COLO829 (cell line): Measurements from ENCODE around the gene ZBTB5.
A peak's percentile ranks its signal among the peaks of the same experiment; 100 is the strongest.

Experiments used
- DNase-seq: peaks from one replicate; pipeline ENCODE4 v3.0.0; 2012; ENCODE audit warnings: low spot score

The ZBTB5 gene

GRCh38 chr9:37424686-37425297 is 40.5 kb downstream of the ZBTB5 start:
- DNase-seq = no peak

- no peak for DNase-seq
These were observed 41.0 kb downstream of the ZBTB5 start for GRCh38 chr9:37424204-37424685.

DNA sequence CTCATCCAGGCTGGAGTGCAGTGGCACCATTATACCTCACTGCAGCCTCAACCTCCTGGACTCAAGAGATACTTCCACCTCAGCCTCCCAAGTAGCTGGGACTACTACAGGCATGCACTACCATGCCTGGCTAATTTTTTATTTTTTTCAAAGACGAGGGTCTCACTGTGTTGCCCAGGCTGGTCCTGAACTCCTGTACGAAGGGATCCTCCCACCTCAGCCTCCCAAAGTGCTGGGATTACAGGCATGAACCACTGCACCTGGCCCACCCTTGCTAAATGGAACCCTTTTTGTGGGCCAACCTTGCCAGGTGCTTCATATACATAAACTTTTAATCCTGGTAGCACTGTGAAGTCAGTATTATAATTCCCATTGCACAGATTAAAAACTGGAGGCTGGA is 41.7 kb downstream of the ZBTB5 start:
- DNase-seq = no peak

DNA sequence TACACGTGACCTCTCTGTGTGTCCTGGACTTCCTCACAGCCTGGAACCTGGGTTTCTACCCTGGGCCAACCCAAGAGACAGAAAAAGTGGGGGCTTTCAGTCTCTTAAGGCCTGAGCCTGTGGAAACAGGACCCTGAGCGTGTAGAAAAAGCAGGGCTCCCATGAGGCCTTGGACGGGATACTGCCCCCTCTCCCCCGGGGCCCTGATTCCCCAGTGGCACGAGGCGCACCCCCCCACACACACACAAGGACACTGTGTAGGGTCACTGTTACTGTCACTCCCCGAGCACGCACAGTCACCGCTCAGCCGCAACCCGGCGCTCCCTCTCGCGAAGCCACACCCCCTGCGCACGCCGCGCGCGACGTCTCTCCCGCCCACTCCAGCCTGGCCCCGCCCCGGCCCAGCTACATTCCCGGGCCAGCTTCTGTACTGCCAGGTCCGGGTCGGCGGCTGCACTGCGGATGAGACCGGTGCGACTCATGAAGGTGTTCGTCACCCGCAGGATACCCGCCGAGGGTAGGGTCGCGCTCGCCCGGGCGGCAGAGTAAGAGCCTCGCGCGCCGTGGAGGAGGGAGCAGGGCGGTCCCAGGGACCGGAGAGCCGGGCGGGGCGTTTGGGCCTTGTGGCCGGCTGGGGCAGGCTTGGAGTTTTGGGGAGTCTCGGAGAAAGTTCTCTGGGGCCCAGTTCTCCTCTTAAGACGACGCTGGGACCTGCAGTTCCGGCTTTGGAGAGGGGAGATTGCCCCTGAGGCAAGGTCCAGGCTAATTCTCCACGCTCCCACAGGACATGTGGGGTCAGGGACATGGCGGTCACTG is 42.8 kb downstream of the ZBTB5 start, which contains the start of gene GRHPR:
GRHPR (plus strand) TSS at position 408 of the 816 bp plus-strand sequence; CDS start at position 463, 55 bp downstream.
- DNase-seq = peak; percentile 81

- DNase-seq = no peak
These were observed 43.3 kb downstream of the ZBTB5 start for GRCh38 chr9:37421914-37422288.

- DNase-seq = no peak
These were observed 44.7 kb downstream of the ZBTB5 start for GRCh38 chr9:37420271-37421215.

DNA sequence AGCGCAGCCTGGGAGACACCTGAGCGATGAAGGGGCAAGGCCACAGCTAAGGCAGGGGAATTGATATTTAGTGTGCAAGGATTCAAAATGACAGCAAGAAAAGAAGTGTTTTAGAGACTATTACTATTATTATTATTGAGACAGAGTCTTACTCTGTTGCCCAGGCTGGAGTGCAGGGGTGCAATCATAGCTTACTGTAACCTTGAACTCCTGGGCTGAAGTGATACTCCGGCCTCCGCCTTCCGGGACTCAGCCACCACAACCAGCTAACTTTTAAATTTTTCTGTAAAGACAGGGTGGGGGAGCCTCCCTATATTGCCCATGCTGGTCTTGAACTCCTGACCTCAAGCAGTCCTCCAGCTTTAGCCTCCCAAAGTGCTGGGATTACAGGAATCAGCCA is 46.0 kb downstream of the ZBTB5 start:
- DNase-seq = no peak

DNA sequence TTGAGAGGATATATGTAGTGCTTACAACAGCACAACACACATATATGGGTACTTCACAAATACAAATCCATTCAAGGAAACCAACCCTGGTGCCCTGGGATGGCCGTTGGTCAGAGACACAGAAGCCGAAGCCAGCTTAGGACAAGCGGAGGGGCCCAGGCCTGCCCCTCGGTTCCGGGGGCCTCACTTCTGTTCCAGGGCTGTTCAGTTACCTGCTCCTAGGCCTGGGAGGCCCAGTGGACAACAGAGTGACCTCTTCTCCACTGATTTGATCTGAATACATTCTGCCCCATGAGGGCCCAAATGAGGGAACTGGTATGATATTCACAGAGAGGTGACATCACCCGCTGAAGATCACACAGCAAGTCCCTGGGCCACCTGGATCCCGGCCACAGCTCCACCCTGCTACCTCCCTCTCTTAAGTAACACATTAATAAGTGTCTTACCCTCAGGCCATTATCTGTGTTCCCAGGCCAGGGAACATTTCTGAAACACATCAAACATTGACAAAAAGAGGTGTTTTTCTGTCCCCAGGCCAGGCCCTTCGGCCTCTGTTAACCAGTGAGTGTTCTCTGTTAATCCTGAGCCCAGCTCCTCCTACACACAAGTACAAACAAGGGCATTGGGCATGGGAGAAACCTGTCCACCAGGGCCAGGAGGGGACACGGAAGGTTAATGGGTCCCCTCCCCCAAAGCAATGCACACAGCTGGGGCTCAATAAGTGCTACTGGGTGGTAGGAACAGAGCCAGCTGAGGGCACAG is 47.2 kb downstream of the ZBTB5 start:
- DNase-seq = no peak

- no peak for DNase-seq
These were observed 47.9 kb downstream of the ZBTB5 start for GRCh38 chr9:37417252-37417803.

DNA sequence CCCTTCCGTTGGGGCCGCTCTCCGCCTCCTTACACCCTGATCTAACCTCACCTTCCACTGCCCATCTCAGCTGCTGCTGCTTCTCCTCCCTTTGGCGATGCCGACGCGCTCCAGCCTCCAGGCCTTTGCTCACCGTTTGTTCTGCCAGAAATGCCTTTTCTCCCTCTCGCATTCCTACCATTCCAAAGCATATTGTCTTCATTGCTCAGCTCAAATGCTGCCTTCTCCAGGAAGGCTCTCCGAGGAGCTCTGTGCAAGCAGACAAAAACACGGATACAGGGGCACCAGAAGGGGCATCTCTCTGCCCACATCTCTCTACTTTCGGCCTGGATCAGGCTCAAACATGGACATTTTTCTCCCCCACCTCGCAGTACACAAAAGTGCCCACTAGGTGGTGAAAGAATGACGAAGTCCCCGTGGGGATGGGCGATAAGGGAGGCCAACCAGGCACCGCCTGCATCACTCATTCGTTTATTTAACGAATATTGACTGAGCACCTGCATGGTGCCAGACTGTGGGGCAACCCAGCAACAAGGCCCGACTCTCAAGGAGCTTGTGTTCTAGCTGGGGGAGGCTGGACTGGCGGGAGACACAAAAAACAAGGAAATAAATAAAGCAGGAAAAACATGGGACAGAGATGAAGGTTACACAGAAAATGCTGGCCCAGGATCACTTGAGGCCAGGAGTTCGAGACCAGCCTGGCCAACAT is 50.1 kb downstream of the ZBTB5 start:
- DNase-seq = peak; percentile 72

- DNase-seq = no peak
These were observed 50.7 kb downstream of the ZBTB5 start for GRCh38 chr9:37414503-37414943.

DNA sequence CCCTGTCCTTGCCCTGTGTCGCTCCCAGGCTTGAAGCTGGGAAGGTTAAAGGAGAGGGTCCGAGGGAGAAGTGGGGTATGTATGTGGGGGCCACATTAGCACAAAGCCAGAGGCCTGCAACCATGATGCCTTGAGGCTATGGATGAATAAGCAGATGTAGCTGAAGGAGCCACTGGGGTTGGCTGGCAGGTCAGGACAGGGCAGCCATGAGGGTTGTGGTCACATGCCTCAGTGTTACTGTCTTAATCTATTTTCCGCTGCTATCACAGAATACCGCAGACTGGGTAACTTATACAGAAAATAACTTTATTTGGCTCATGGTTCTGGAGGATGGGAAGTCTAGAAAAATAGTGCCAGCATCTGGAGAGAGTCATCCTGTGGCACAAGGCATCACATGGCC is 51.9 kb downstream of the ZBTB5 start:
- no peak for DNase-seq

GRCh38 chr9:37412431-37413151 is 52.7 kb downstream of the ZBTB5 start:
- no peak for DNase-seq

DNA sequence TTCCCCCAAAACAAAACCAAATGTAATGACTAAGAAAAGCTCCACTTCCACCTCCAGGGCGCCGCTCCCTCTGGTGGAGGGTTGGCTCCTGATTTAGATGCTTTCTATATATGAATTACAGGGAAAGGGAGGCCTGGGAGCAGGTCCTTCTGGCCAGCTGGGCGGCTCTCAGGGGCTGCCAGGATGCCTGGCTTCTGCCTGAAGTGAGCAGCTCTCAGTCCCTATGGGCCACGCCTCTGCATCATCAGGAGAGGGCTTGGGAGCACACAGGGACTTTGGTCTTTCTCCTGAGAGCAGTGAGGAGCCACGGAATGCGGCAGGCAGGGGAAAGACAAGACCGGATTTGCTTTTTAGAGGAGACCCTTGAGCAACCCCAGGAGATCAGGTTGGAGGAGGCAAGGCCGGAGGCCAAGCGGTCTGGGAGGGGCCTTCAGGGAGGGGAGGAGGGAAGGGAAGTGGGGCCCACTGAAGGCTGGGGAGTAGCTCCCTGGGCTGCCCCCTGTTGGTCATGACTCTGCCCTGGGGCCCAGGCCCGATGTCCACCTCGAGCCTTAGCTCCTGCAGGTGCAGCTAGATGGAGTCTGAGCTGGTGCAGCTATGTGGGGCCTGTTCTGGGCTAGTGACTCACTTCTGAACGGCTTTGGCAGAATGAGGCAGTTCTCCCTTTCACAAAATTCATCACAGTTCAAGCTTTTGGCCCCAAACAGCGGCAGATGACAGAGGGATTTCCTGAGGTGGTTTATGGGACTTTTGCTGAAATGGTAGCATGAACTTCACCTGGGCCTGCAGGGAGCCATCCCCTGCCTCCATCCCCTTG is 54.1 kb downstream of the ZBTB5 start:
- DNase-seq = no peak

GRCh38 chr9:37410354-37410861 is 54.8 kb downstream of the ZBTB5 start:
- DNase-seq = no peak

DNA sequence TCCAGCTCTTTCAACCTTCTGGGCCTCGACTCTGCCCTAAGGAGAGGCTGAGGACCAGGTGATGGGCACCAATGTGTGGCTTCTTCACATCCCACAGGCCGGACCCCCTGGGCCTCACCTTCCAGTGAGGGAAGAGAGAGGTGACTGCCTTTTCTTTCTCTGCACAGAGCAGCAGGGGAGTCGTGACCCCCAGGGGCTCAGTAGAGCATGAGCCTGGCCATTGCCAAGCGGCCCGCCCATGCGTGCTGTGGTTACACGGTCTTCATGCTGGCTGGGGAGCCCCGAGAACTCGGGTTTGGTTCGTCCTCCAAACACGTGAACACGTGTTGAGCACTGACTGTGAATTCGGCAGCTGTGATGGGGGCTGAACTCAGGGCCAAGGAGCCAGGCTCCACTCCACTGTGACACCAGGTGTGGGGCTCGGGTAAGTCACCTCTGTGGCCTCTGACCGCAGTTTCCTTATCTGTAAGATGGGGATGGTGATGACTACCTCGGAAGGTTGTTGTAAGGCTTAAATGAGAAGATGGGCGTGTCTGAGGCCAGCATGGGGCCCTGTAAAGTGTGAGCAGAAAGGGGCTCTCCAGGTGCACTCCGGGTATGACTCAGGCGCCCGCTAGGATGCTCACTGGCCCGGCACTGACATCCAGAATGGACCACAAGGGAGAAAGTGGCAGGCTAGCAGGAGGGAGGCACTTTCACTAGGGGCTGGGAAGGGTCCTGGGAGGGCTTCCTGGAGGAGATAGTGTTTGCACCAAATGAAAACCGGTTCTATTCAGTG is 56.1 kb downstream of the ZBTB5 start:
- no peak for DNase-seq

DNA sequence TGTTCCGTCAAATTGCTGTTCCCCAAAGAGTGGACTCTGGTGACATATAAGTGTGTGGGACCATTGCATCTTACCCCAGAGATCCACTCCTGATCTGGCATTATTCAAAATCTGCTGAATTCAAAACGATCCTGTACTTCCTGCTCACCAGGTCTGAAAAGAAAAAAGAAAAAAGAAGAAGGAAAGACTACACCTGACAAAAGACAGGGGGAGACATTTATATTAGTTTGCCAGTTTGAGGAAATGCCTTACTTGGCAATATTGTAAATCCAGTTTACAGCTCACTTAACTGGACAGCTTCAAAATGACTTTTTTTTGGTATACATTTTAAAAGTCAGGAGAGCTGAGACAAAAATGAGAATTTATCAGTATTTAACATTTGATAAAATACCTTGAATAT is 57.8 kb downstream of the ZBTB5 start:
- no peak for DNase-seq
